Liver (tissue), 3 donors: ENCODE results near the gene PHF12.

Source experiments
- ATF3 ChIP-seq: IDR thresholded peaks from 2 replicates; pipeline ENCODE4 v1.6.1; 2016; ENCODE audit warnings: antibody characterized with exemption
- CTCF ChIP-seq: fragments of 150-350 bp; IDR thresholded peaks from 2 replicates; pipeline ENCODE4 v1.5.1; 2017; ENCODE audit warnings: improper control_type of control experiment, low read depth, low read length; ENCODE audit not compliant: missing input control
- GABPA ChIP-seq, 2 donors: IDR thresholded peaks in 1 of 2; conservative IDR thresholded peaks in 1 of 2; 2 replicates each; pipeline ENCODE4 v1.6.1; 2016; ENCODE audit warnings: antibody characterized with exemption in 2 of 2, mild to moderate bottlenecking in 1 of 2, moderate library complexity in 1 of 2
- JUND ChIP-seq, 2 donors: IDR thresholded peaks; 2 replicates each; pipeline ENCODE4 v1.6.1; 2016; ENCODE audit warnings: antibody characterized with exemption in 2 of 2
- MAX ChIP-seq: IDR thresholded peaks from 2 replicates; pipeline ENCODE4 v1.6.1; 2016; ENCODE audit warnings: antibody characterized with exemption
- RAD21 ChIP-seq, 2 donors: IDR thresholded peaks; 2 replicates each; pipeline ENCODE4 v1.6.1; 2016; ENCODE audit warnings: antibody characterized with exemption in 2 of 2, mild to moderate bottlenecking in 2 of 2
- REST ChIP-seq: IDR thresholded peaks from 2 replicates; pipeline ENCODE4 v1.6.1; 2016; ENCODE audit warnings: antibody characterized with exemption, mild to moderate bottlenecking
- SP1 ChIP-seq: IDR thresholded peaks from 2 replicates; pipeline ENCODE4 v1.6.1; 2018; ENCODE audit warnings: antibody characterized with exemption, mild to moderate bottlenecking
- YY1 ChIP-seq: IDR thresholded peaks from 2 replicates; pipeline ENCODE4 v1.6.1; 2016; ENCODE audit warnings: antibody characterized with exemption, mild to moderate bottlenecking
- ZBTB33 ChIP-seq: IDR thresholded peaks from 2 replicates; pipeline ENCODE4 v1.6.1; 2016; ENCODE audit warnings: antibody characterized with exemption
- donor health status: healthy.
- donor health status: healthy.

- TF ChIP-seq CTCF (no peak), YY1 (no peak), MAX (no peak), JUND (IDR thresholded peaks at IDR 0.05) (no peak), ATF3 (no peak), RAD21 (IDR thresholded peaks at IDR 0.05) (no peak), ZBTB33 (no peak), SP1 (no peak), GABPA (IDR thresholded peaks at IDR 0.05 in 1 of 2, conservative IDR thresholded peaks at IDR 0.05 in 1 of 2) (no peak), REST (no peak)
Measured at GRCh38 chr17:28968231-28968913, 17.1 kb upstream of the PHF12 start.
